ENCODE results near the gene SLC39A1. TPM values are rescaled to one million over a fixed set of nuclear protein-coding genes. Genes with fewer than 3 reads are reported as not detected.

The SLC39A1 gene
- total RNA-seq, 1 experiment from 2014 or later: 204 TPM

- peak; percentile 65; the same call in 1 of the 2 replicates for TF ChIP-seq ERG (CRISPR knock-in tag; IDR thresholded peaks at IDR 0.05)
- no peak for TF ChIP-seq SOX15 (CRISPR knock-in tag; IDR thresholded peaks at IDR 0.05)
- no peak for TF ChIP-seq E2F1 (CRISPR knock-in tag; IDR thresholded peaks at IDR 0.05)
- no peak for TF ChIP-seq SMAD3 (CRISPR knock-in tag; IDR thresholded peaks at IDR 0.05; ENCODE audit: borderline replicate concordance)
- no peak for TF ChIP-seq ZNF317 (CRISPR knock-in tag; IDR thresholded peaks at IDR 0.05; ENCODE audit: borderline replicate concordance, low read depth)
- TF ChIP-seq PRDM15 (CRISPR knock-in tag; IDR thresholded peaks at IDR 0.05): no peak; the same call in 1 of the 2 replicates
- TF ChIP-seq ZNF532 (CRISPR knock-in tag; IDR thresholded peaks at IDR 0.05; ENCODE audit: borderline replicate concordance): peak; percentile 83
- TF ChIP-seq EMX1 (CRISPR knock-in tag; IDR thresholded peaks at IDR 0.05): peak; percentile 79; the same call in 1 of the 2 replicates
- 0 out of 2 replicates have a peak, but pooled peaks have one; percentile 63 for TF ChIP-seq ESRRA (CRISPR knock-in tag; IDR thresholded peaks at IDR 0.05; ENCODE audit: borderline replicate concordance)
- TF ChIP-seq ZMAT4 (CRISPR knock-in tag; IDR thresholded peaks at IDR 0.05): peak; percentile 98
- TF ChIP-seq ZNF232 (CRISPR knock-in tag; IDR thresholded peaks at IDR 0.05): no peak
- no peak for TF ChIP-seq NR1H2 (CRISPR knock-in tag; IDR thresholded peaks at IDR 0.05)
- peak; percentile 20; the same call in 1 of the 2 replicates for TF ChIP-seq USF2 (CRISPR knock-in tag; IDR thresholded peaks at IDR 0.05)
- TF ChIP-seq STAT6 (CRISPR knock-in tag; conservative IDR thresholded peaks at IDR 0.05; ENCODE audit: low read depth): no peak
- peak; percentile 58; the same call in 1 of the 2 replicates for TF ChIP-seq FOXP1 (CRISPR knock-in tag; IDR thresholded peaks at IDR 0.05; ENCODE audit: borderline replicate concordance)
- 0 out of 2 replicates have a peak, but pooled peaks have one; percentile 84 for TF ChIP-seq MLX (CRISPR knock-in tag; IDR thresholded peaks at IDR 0.05)
- 0 out of 2 replicates have a peak, but pooled peaks have one; percentile 9 for TF ChIP-seq ZNF671 (CRISPR knock-in tag; IDR thresholded peaks at IDR 0.05)
- TF ChIP-seq E2F5 (CRISPR knock-in tag; IDR thresholded peaks at IDR 0.05): no peak
- peak; percentile 56; the same call in 1 of the 2 replicates for TF ChIP-seq NFATC4 (CRISPR knock-in tag; IDR thresholded peaks at IDR 0.05)
- TF ChIP-seq KAT7 (CRISPR knock-in tag; IDR thresholded peaks at IDR 0.05; ENCODE audit: borderline replicate concordance): 0 out of 2 replicates have a peak, but pooled peaks have one; percentile 71
Observed at GRCh38 chr1:153958111-153958960, 5.0 kb downstream of the SLC39A1 start, which contains the start of gene CRTC2 (continued).
